Left colon (tissue), 2 donors: ENCODE results near the gene LHX5. TPM values are rescaled to one million over a fixed set of nuclear protein-coding genes. Genes with fewer than 3 reads are reported as not detected.

Experiments
- ATAC-seq: fragments of 200-7000 bp; cut with Tn5 transposase; one replicate; pipeline ENCODE4 v1.9.1; 2020; ENCODE audit warnings: mild to moderate bottlenecking, moderate library complexity
- DNase-seq, 2 donors: peaks; one replicate each; pipeline ENCODE4 v3.0.0-alpha.2; 2020
- intact Hi-C, 2 donors: fragments of 100-400 bp; cut with DNase I in 1 of 2; cut with micrococcal nuclease in 1 of 2; formaldehyde crosslinking; loops; one replicate each; pipeline versions ENCODE4 v1.11.2 to v1.14.0; 2022; cut with DNase I, micrococcal nuclease
- total RNA-seq, 2 donors: library from RNA; stranded (reverse); fragmentation: NEBNext Ultra II Directional; extraction: Animal tissue kit (Norgen Biotek cat#: 25700); gene quantifications; one replicate each; pipeline ENCODE4 v1.2.1, GENCODE V29; 2021
- donor health status: DM: no; HTN: no; CAD: no.
- donor health status: DM: yes; HTN: yes; CAD: no.

The LHX5 gene
- total RNA-seq, 2 donors from 2014 or later: not detected

- no peak for DNase-seq
- intact Hi-C loops: no loop called here
- ATAC-seq: no peak
Observed at GRCh38 chr12:113479590-113480335, 8.1 kb upstream of the LHX5 start.

DNA sequence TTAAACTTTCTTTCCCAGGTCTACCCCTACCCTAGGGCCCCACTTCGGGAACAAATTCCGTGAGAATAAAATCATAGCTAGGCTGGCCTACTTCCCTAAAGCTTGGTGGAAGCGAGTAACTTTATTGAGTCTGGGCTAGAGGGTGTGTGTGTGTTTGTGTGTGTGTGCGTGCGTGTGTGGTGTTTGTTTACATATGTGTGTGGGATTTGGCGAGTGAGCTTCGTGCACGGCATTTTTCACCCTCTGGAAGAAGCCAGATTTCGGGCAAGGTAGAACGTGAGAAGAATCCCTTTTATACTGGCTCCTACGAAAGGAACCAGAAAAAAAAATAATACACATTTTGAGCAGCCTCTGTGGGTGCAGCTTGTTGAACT lies 7.5 kb upstream of the LHX5 start:
- ATAC-seq (no peak), DNase-seq (no peak)
- intact Hi-C loops: no loop called here

GRCh38 chr12:113478351-113479011 lies 6.8 kb upstream of the LHX5 start:
- no peak for ATAC-seq
- no peak for DNase-seq
- intact Hi-C loops: no loop called here

GRCh38 chr12:113477842-113478215 lies 6.2 kb upstream of the LHX5 start:
- DNase-seq: no peak
- ATAC-seq: no peak
- intact Hi-C loops: no loop called here

DNA sequence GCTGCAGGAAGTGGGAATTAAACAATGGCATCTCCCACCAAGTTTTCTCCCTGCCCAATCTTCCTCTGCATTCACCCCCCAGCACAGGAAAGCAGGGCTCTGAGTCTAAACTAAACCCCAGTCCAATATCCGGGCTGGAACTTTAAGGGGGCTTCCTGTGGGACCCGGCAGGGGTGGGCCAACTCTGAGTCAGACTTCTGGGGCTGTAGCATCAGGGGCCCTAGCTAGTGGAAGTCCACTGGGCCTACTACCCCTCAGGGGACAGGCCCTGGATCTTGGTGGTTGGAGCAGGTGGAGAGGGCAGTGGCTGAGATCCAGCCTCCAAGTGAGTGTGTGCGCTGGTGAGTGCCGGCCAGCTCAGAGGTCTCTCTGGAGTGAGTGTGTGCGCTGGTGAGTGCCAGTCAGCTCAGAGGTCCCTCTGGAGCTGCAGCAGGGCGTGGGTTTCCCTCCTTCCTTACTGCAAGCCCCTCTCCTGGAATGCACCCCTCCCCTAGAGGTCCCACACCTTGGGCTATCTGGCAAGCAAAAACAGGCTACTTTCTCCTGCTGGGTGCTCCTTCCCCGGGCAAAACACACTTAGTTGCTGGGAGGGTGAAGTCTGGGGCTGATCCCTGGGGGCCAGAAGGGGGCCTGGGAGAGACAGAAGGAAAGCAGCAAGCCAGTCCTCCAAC lies 5.6 kb upstream of the LHX5 start:
- DNase-seq (no peak), ATAC-seq (no peak)
- intact Hi-C loops: no loop called here

DNA sequence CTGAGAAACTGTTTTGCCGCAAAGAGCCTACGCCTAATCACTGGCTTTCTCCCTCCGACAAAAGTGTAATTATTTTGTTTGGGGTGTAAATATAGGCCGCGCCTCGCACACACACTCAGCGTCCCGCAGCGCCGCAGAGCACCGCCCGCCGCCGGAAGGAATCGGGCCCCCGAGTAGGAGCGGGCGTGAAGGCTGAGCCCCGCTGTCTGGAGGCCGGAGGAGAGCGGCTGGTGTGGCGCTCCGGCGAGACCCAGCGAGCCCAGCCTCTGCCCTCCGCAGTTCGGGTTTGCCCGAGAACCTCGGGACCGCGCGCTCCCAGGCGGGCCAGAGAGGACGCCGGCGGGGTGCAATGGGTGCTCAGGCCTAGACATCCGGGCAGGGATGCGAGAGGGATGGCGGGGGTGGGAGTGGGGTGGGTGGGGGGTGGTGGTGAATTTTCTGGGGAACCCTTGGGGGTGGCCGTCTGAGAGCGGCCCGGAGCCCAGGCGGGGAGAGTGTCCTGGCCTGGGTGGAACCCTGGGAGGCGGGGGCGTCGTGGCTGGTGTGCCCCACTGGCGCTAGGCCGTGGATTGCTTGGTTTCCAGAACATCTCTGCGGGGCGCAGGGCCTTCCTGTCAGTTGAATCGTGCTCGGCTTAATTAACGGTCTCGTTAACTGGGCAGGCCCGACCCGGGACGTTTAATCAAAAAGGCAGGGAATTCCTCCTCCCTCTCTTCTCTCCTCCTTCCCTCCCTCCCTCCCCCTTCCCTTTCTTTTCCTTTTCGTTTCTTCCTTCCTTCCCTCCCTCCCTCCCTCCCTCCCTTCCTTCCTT lies 4.7 kb upstream of the LHX5 start:
- intact Hi-C loops: no loop called here
- DNase-seq: no peak
- no peak for ATAC-seq

DNA sequence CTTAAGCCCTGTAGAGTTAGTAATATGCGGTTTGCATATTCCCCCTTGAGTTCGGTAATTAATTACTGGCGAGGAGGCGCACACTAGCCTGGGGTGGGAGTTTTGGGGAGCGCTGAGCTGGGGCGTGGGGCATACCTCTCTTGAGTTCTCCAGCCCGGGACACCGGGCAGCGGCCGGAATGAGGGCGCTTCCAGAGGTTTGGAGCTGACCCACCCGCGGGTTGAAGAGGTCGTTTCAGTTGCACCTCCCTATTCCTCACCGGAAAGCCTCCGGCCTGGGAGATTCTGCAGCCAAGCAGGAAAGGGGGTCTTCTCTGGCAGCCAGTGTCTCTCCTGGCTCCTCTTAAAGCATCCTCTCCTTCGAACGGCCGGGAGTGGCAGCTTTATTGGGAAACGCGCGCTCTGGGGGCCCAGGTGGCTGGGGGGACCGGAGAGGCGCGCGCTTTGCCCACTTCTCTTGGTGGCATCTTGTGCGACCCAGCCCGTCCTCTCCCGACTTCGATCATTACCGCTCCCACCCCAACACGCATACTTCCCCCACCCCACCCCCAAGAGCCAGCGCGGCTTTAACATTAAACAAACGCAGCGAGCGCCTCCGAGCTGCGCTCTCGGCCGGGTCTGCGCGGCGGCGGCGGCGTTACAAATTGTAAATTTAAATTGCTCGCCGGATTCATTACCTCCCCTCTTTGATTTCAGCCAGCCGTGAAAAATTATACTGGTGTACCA lies 3.9 kb upstream of the LHX5 start:
- ATAC-seq: no peak
- DNase-seq: no peak
- intact Hi-C loops: no loop called here

DNA sequence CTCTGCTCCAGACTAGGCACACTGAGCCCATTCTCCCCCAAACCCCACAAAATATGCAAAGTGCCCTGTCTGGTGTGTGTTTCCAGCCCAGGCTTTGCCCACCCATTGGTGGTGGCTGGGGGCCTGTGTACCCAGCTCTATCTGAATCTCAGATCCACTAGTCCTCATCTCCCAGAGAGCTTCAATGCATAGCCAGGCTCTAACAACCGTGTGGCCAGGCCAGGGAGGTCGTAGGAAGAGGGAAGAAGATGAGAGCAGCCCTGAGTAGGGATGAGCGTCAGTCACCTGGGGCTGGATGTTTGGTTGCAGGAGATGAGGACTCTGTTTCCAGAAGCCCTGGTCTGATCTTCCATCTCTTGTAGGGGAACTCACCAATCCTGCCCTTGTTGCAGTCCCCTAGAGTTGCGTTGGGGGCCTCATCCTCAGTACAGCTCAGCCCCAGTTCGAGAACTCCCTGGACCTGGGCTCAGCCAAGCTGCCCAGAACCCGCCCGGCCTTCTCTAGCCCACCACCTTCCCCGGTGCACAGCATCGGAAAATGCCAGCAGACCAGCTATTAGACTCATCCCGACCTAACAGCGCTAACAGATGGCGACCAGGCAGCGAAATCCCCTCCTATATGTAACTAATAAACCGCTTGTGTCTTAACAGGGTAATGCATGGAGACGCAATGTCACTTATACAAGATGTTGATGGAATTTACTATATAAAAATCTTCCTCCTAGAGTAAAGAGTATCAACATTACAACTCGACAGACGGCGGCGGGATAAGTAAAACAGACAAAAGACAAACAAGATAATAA lies 3.2 kb upstream of the LHX5 start:
- DNase-seq (no peak), ATAC-seq (no peak)
- intact Hi-C loops: no loop called here

DNA sequence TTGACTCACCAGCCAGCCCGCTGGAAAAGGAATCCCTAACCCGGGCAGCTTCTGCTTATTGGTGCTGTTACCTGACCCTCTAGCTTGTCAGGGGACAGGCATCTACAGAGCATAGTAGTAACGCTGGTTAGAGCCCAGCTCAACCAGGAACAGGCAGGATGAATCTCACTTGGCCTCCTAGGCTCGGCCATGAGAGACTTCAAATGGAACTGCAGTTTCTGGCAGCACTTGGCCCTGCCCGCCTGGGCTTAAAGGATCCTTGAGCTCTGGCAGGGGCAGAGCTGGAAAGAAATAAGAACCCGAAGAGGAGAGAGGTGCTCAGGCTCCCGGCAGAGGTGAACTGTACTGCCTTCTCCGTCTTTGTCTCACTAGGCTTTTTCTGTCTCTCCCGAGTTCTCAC lies 2.3 kb upstream of the LHX5 start:
- no peak for ATAC-seq
- intact Hi-C loops: no loop called here

GRCh38 chr12:113473400-113473799 lies 1.7 kb upstream of the LHX5 start:
- intact Hi-C loops: no loop called here
- ATAC-seq (no peak), DNase-seq (no peak)

More for the DNA sequence above, 2.3 kb upstream of the LHX5 start:
- DNase-seq: no peak

- no peak for ATAC-seq
- no peak for DNase-seq
- intact Hi-C loops: no loop called here
Observed at GRCh38 chr12:113472191-113473121, 785 bp upstream of the LHX5 start.

- DNase-seq: no peak
- intact Hi-C loops: no loop called here
- ATAC-seq: no peak
Observed at GRCh38 chr12:113470871-113471618, 626 bp downstream of the LHX5 start.

DNA sequence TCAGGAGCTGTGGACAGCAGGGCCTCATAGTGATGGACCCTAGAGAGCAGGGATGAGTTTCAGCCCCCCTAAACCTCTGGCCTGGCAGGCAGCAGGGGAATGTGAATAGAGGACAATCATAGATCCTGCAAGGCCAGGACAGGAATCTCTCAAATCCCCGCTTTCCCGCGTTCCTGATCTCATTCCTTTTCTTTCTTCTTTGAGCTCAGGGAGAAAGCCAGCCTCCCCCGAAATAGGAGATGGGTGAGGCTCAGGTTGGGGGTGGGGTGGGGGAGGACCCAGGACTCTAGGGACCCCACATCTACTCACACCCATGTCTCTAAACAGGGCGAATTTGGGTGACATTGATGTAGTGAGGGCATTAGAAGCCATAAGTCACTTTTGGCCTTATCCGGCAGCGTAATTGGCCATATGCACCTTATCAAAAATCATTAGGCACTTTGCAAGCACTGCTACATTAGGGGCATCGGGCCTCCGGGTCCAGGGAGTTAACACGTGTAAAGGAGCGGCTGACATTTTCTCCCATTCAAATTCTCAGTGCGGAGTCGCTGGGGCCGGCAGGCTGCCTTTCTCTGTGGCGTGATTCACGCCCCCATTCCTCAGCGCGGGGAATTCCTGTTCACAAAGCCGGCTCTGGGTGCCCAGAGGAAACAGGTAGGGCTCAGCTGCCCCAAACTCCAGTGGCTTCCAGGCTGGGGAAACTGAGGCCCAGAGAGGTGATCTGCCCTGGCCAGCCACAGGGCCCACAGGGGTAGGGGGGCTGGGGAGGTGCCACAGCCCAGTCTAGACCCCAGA lies 1.5 kb downstream of the LHX5 start:
- intact Hi-C loops: no loop called here
- DNase-seq (no peak), ATAC-seq (no peak)

DNA sequence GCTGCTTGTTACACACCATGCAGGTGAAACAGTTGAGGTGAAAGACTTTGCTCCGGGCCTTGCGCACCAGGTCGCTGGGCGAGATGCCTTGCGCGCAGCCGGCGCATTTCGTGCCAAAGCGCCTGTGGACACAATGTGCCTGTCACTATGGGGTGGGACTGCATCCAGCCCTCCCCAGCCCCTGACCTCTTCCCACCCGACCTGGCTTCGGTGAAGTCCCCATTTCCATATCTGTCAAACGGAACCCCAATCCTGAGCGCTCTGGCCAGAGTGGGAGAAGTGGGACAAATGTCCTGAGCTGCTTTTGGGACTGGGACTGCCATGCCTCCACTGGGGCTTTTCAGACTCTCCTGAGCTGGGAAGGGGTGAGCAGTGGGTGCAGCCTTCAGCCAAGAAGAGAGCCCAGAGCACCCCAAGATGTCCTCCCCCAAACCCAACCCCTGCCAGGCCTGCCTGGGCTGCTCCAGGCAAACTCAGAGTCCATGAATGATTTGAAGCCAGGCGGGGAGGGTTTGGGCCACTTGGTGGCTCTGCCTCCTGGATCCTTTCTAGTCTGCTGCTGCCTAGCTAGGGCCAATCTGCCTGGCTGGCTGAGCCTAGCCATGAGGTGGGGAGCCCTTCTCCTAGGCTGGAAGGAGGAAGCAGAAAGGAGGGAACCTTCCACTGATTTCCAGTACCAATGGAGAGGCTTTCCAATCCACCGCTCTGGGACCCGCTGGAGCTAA lies 2.3 kb downstream of the LHX5 start:
- DNase-seq (no peak), ATAC-seq (no peak)
- intact Hi-C loops: no loop called here
